HG03196 (cell line): Measurements from ENCODE around the gene PTP4A1.
"Not testable (repeated sequence)": the region's sequence is repeated elsewhere in the genome, so short reads cannot be mapped to it uniquely, and the experiment has no call there.

ENCODE experiments used
- ATAC-seq: cut with Tn5 transposase; IDR thresholded peaks from one replicate; pipeline ENCODE4 v1.9.1; 2021; ENCODE audit not compliant: unreplicated experiment

The PTP4A1 gene

GRCh38 chr6:63572044-63572746 lies at the start of gene PTP4A1, which contains the start of gene LOC128125822:
TSS of gene PTP4A1 (plus strand) at chr6:63572480. CDS start at chr6:63576881, 4,401 bp downstream.
TSS of gene LOC128125822 (plus strand) at chr6:63572480.
- peak; percentile 94 for ATAC-seq

- ATAC-seq: not testable (repeated sequence)
Measured at GRCh38 chr6:63522911-63523287, 49.4 kb upstream of the PTP4A1 start.

GRCh38 chr6:63523630-63524029 lies 48.6 kb upstream of the PTP4A1 start:
- no peak for ATAC-seq

GRCh38 chr6:63525186-63525878 lies 46.9 kb upstream of the PTP4A1 start:
- ATAC-seq: no peak

GRCh38 chr6:63526931-63527330 lies 45.3 kb upstream of the PTP4A1 start:
- ATAC-seq: no peak

- no peak for ATAC-seq
Measured at GRCh38 chr6:63527658-63528514, 44.4 kb upstream of the PTP4A1 start.

- ATAC-seq: no peak
Measured at GRCh38 chr6:63529498-63529897, 42.8 kb upstream of the PTP4A1 start.

GRCh38 chr6:63530182-63530581 lies 42.1 kb upstream of the PTP4A1 start:
- ATAC-seq: no peak

- no peak for ATAC-seq
Measured at GRCh38 chr6:63530991-63531390, 41.3 kb upstream of the PTP4A1 start.

GRCh38 chr6:63533026-63533425 lies 39.3 kb upstream of the PTP4A1 start:
- ATAC-seq: no peak

- ATAC-seq: no peak
Measured at GRCh38 chr6:63533952-63534351, 38.3 kb upstream of the PTP4A1 start.

- peak; percentile 54 for ATAC-seq
Measured at GRCh38 chr6:63537201-63537958, 34.9 kb upstream of the PTP4A1 start.

- peak; percentile 65 for ATAC-seq
Measured at GRCh38 chr6:63537959-63538300, 34.4 kb upstream of the PTP4A1 start.

- ATAC-seq: no peak
Measured at GRCh38 chr6:63538550-63538949, 33.7 kb upstream of the PTP4A1 start.

GRCh38 chr6:63543001-63543400 lies 29.3 kb upstream of the PTP4A1 start:
- ATAC-seq: no peak

- ATAC-seq: no peak
Measured at GRCh38 chr6:63543982-63544381, 28.3 kb upstream of the PTP4A1 start.

- no peak for ATAC-seq
Measured at GRCh38 chr6:63546236-63546635, 26.0 kb upstream of the PTP4A1 start.

- ATAC-seq: no peak
Measured at GRCh38 chr6:63546697-63547096, 25.6 kb upstream of the PTP4A1 start.

- ATAC-seq: no peak
Measured at GRCh38 chr6:63549076-63549475, 23.2 kb upstream of the PTP4A1 start.

GRCh38 chr6:63553208-63553607 lies 19.1 kb upstream of the PTP4A1 start:
- peak; percentile 99 for ATAC-seq

GRCh38 chr6:63553900-63554299 lies 18.4 kb upstream of the PTP4A1 start:
- ATAC-seq: no peak
